Prostate gland (tissue), 2 donors: ENCODE results near the gene NPC1.

Experiments
- POLR2AphosphoS5 ChIP-seq: sonication (generic); formaldehyde crosslinking; IDR thresholded peaks from one replicate; pipeline ENCODE4 v1.6.1; 2017; ENCODE audit warnings: antibody characterized with exemption
- TF ChIP-seq, protein P1 (sequence below), 4 experiments: fragments of 200-600 bp in 2 of 4; fragments of 450-650 bp in 2 of 4; sonication (generic) in 2 of 4; IDR thresholded peaks; 1 replicate in 3 of 4; 2 replicates in 1 of 4; pipeline ENCODE4 v1.5.1; 2016 to 2019; ENCODE audit warnings: antibody characterized with exemption in 4 of 4, mild to moderate bottlenecking in 2 of 4, moderate library complexity in 2 of 4

- TF ChIP-seq, protein P1, sequence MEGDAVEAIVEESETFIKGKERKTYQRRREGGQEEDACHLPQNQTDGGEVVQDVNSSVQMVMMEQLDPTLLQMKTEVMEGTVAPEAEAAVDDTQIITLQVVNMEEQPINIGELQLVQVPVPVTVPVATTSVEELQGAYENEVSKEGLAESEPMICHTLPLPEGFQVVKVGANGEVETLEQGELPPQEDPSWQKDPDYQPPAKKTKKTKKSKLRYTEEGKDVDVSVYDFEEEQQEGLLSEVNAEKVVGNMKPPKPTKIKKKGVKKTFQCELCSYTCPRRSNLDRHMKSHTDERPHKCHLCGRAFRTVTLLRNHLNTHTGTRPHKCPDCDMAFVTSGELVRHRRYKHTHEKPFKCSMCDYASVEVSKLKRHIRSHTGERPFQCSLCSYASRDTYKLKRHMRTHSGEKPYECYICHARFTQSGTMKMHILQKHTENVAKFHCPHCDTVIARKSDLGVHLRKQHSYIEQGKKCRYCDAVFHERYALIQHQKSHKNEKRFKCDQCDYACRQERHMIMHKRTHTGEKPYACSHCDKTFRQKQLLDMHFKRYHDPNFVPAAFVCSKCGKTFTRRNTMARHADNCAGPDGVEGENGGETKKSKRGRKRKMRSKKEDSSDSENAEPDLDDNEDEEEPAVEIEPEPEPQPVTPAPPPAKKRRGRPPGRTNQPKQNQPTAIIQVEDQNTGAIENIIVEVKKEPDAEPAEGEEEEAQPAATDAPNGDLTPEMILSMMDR (IDR thresholded peaks at IDR 0.05) = no peak
- TF ChIP-seq POLR2AphosphoS5 = no peak
These were observed 41.7 kb upstream of the NPC1 start for GRCh38 chr18:23627970-23628369.
